Adipocyte (in vitro differentiated cells): ENCODE results near the gene NR2E3.
A peak's percentile ranks its signal among the peaks of the same experiment; 100 is the strongest.
"Not testable (repeated sequence)": the region's sequence is repeated elsewhere in the genome, so short reads cannot be mapped to it uniquely, and the experiment has no call there.

Source experiments
- DNase-seq: peaks from one replicate; pipeline ENCODE4 v3.0.0-alpha.2; 2015; ENCODE audit warnings: low read depth
- H3K27me3 ChIP-seq: replicated peaks from 2 replicates; pipeline ENCODE4 v1.7.0; 2013; ENCODE audit warnings: mild to moderate bottlenecking, low read length, moderate library complexity; ENCODE audit not compliant: control insufficient read depth, insufficient read depth
- H3K36me3 ChIP-seq: 2 replicates; pipeline ENCODE4 v1.7.0; 2013; ENCODE audit warnings: low read length, mild to moderate bottlenecking, moderate library complexity; ENCODE audit not compliant: control insufficient read depth, insufficient read depth, severe bottlenecking
- H3K4me1 ChIP-seq: 2 replicates; pipeline ENCODE4 v1.7.0; 2013; ENCODE audit warnings: mild to moderate bottlenecking, low read length, moderate library complexity; ENCODE audit not compliant: control insufficient read depth, insufficient read depth
- H3K4me3 ChIP-seq: 2 replicates; pipeline ENCODE4 v1.7.0; 2013; ENCODE audit warnings: mild to moderate bottlenecking, low read length, moderate library complexity
- H3K9ac ChIP-seq: 2 replicates; pipeline ENCODE4 v1.7.0; 2013; ENCODE audit warnings: mild to moderate bottlenecking, low read length, moderate library complexity
- H3K9me3 ChIP-seq: 2 replicates; pipeline ENCODE4 v1.7.0; 2013; ENCODE audit warnings: mild to moderate bottlenecking, low read length, moderate library complexity; ENCODE audit not compliant: control insufficient read depth

The NR2E3 gene

GRCh38 chr15:71822890-71823630 is 12.7 kb downstream of the NR2E3 start:
- Histone ChIP-seq H3K36me3 (peaks cover 62% of the 10 kb centered on the region), H3K9ac (no peak overlapping the region), H3K9me3 (peaks cover 59% of the 10 kb centered on the region), H3K27me3 (no peaks in the 10 kb centered on the region), H3K4me1 (no peaks in the 10 kb centered on the region), H3K4me3 (peak overlapping the region; percentile 42)
- no peak for DNase-seq

- DNase-seq: no peak
- Histone ChIP-seq H3K4me3 (no peak overlapping the region), H3K9me3 (peaks cover 53% of the 10 kb centered on the region), H3K36me3 (peaks cover 65% of the 10 kb centered on the region), H3K4me1 (no peaks in the 10 kb centered on the region), H3K9ac (no peak overlapping the region), H3K27me3 (no peaks in the 10 kb centered on the region)
Observed at GRCh38 chr15:71823801-71824200, 13.4 kb downstream of the NR2E3 start.

- DNase-seq: no peak
- H3K27me3 ChIP-seq: no peaks in the 10 kb centered on the region
- peaks cover 79% of the 10 kb centered on the region for H3K36me3 ChIP-seq
- no peaks in the 10 kb centered on the region for H3K4me1 ChIP-seq
- no peak overlapping the region for H3K4me3 ChIP-seq
- no peak overlapping the region for H3K9ac ChIP-seq
- peaks cover 40% of the 10 kb centered on the region for H3K9me3 ChIP-seq
Observed at GRCh38 chr15:71825021-71825730, 14.8 kb downstream of the NR2E3 start.

- Histone ChIP-seq H3K27me3 (no peaks in the 10 kb centered on the region), H3K36me3 (peaks cover 78% of the 10 kb centered on the region), H3K4me1 (no peaks in the 10 kb centered on the region), H3K9me3 (peaks cover 32% of the 10 kb centered on the region), H3K9ac (no peak overlapping the region), H3K4me3 (no peak overlapping the region)
- no peak for DNase-seq
Observed at GRCh38 chr15:71826196-71826595, 15.8 kb downstream of the NR2E3 start.

- Histone ChIP-seq H3K9ac (no peak overlapping the region), H3K27me3 (no peaks in the 10 kb centered on the region), H3K36me3 (peaks cover 38% of the 10 kb centered on the region), H3K9me3 (no peaks in the 10 kb centered on the region), H3K4me3 (no peak overlapping the region), H3K4me1 (no peaks in the 10 kb centered on the region)
- no peak for DNase-seq
Observed at GRCh38 chr15:71830981-71831380, 20.6 kb downstream of the NR2E3 start.

- DNase-seq: no peak
- Histone ChIP-seq H3K27me3 (no peaks in the 10 kb centered on the region), H3K4me1 (no peaks in the 10 kb centered on the region), H3K36me3 (peaks cover 45% of the 10 kb centered on the region), H3K9ac (no peak overlapping the region), H3K4me3 (no peak overlapping the region), H3K9me3 (no peaks in the 10 kb centered on the region)
Observed at GRCh38 chr15:71841563-71841962, 31.2 kb downstream of the NR2E3 start.

GRCh38 chr15:71844916-71845315 is 34.6 kb downstream of the NR2E3 start:
- Histone ChIP-seq H3K9me3 (no peaks in the 10 kb centered on the region), H3K36me3 (peaks cover 67% of the 10 kb centered on the region), H3K4me1 (no peaks in the 10 kb centered on the region), H3K27me3 (no peaks in the 10 kb centered on the region), H3K9ac (no peak overlapping the region), H3K4me3 (no peak overlapping the region)
- no peak for DNase-seq

GRCh38 chr15:71853543-71853942 is 43.2 kb downstream of the NR2E3 start:
- no peak overlapping the region for H3K4me3 ChIP-seq
- no peaks in the 10 kb centered on the region for H3K27me3 ChIP-seq
- no peaks in the 10 kb centered on the region for H3K9me3 ChIP-seq
- no peaks in the 10 kb centered on the region for H3K4me1 ChIP-seq
- peaks cover 43% of the 10 kb centered on the region for H3K36me3 ChIP-seq
- DNase-seq: no peak
- no peak overlapping the region for H3K9ac ChIP-seq

- DNase-seq, H3K9ac ChIP-seq, H3K9me3 ChIP-seq, H3K27me3 ChIP-seq, H3K4me3 ChIP-seq, H3K4me1 ChIP-seq: not testable (repeated sequence)
- peaks cover 20% of the 10 kb centered on the region for H3K36me3 ChIP-seq
Observed at GRCh38 chr15:71858232-71858631, 47.9 kb downstream of the NR2E3 start.
